HepG2 (cell line): ENCODE measurements around the gene CTRL. TPM values are rescaled to one million over a fixed set of nuclear protein-coding genes. Genes with fewer than 3 reads are reported as not detected.

ENCODE experiments used
- CEBPZ ChIP-seq: IDR thresholded peaks from 2 replicates; pipeline ENCODE4 v1.6.1; 2012; ENCODE audit warnings: low read length, improper control_type of control experiment
- HDAC2 ChIP-seq: sonication (generic); formaldehyde crosslinking; IDR thresholded peaks from 2 replicates; pipeline ENCODE4 v1.4.0; 2020; ENCODE audit warnings: missing genetic modification reagents
- HMGXB4 ChIP-seq, 2 experiments: sonication (generic) in 1 of 2; formaldehyde crosslinking in 1 of 2; IDR thresholded peaks; 2 replicates each; pipeline versions ENCODE4 v1.4.0 to v1.6.1; 2018 to 2020; ENCODE audit warnings: missing genetic modification reagents in 2 of 2, borderline replicate concordance in 1 of 2, low read depth in 1 of 2, mild to moderate bottlenecking in 1 of 2, missing biosample characterization in 1 of 2
- HOXA7 ChIP-seq: sonication (generic); formaldehyde crosslinking; IDR thresholded peaks from 2 replicates; pipeline ENCODE4 v1.8.1; 2022; ENCODE audit warnings: mild to moderate bottlenecking, missing genetic modification reagents, moderate library complexity
- JUN ChIP-seq: sonication (generic); formaldehyde crosslinking; IDR thresholded peaks from 2 replicates; pipeline ENCODE4 v1.4.0; 2020; ENCODE audit warnings: mild to moderate bottlenecking, missing genetic modification reagents
- PITX1 ChIP-seq: sonication (generic); formaldehyde crosslinking; IDR thresholded peaks from 2 replicates; pipeline ENCODE4 v1.5.1; 2020; ENCODE audit warnings: mild to moderate bottlenecking, missing genetic modification reagents
- POLR2AphosphoS2 ChIP-seq: IDR thresholded peaks from 2 replicates; pipeline ENCODE4 v1.6.1; 2011; ENCODE audit warnings: low read depth, low read length, improper control_type of control experiment
- RFX5 ChIP-seq: IDR thresholded peaks from 2 replicates; pipeline ENCODE4 v1.6.1; 2011; ENCODE audit warnings: low read depth, low read length, improper control_type of control experiment
- ZFP62 ChIP-seq: sonication (generic); formaldehyde crosslinking; IDR thresholded peaks from 2 replicates; pipeline ENCODE4 v1.4.0; 2020; ENCODE audit warnings: missing genetic modification reagents
- ZNF138 ChIP-seq: sonication (generic); formaldehyde crosslinking; IDR thresholded peaks from 2 replicates; pipeline ENCODE4 v1.5.0; 2020; ENCODE audit warnings: mild to moderate bottlenecking, low read depth, missing genetic modification reagents
- ZNF329 ChIP-seq: sonication (generic); formaldehyde crosslinking; IDR thresholded peaks from 2 replicates; pipeline ENCODE4 v1.9.0; 2021; ENCODE audit warnings: low read depth, mild to moderate bottlenecking, missing genetic modification reagents
- ZNF383 ChIP-seq: sonication (generic); formaldehyde crosslinking; IDR thresholded peaks from 2 replicates; pipeline ENCODE4 v1.4.0; 2020; ENCODE audit warnings: missing genetic modification reagents, mild to moderate bottlenecking, borderline replicate concordance
- ZNF460 ChIP-seq: sonication (generic); formaldehyde crosslinking; IDR thresholded peaks from 2 replicates; pipeline ENCODE4 v1.5.1; 2020; ENCODE audit warnings: missing genetic modification reagents, mild to moderate bottlenecking, borderline replicate concordance
- ZNF563 ChIP-seq: sonication (generic); formaldehyde crosslinking; IDR thresholded peaks from 2 replicates; pipeline ENCODE4 v1.8.0; 2022; ENCODE audit warnings: mild to moderate bottlenecking, moderate library complexity, missing genetic modification reagents
- ZNF644 ChIP-seq: IDR thresholded peaks from 2 replicates; pipeline ENCODE4 v1.6.1; 2016; ENCODE audit warnings: low read depth
- ZNF788 ChIP-seq: sonication (generic); formaldehyde crosslinking; IDR thresholded peaks from 2 replicates; pipeline ENCODE4 v1.5.0; 2020; ENCODE audit warnings: mild to moderate bottlenecking, missing genetic modification reagents, borderline replicate concordance
- ZSCAN21 ChIP-seq: sonication (generic); formaldehyde crosslinking; IDR thresholded peaks from 2 replicates; pipeline ENCODE4 v1.8.0; 2022; ENCODE audit warnings: mild to moderate bottlenecking, missing genetic modification reagents, moderate library complexity, borderline replicate concordance
- polyA plus RNA-seq, 8 experiments: library from polyadenylated mRNA; depleted of rRNA in 3 of 8; stranded (reverse) in 7 of 8; unstranded in 1 of 8; fragments of >200 nt; fragmentation: Illumina TruSeq in 4 of 8; extraction: Trizol in 4 of 8; gene quantifications; 2 replicates each; pipeline versions ENCODE4 v1.2.1 to v1.2.3, GENCODE V29; 2011 to 2016; ENCODE audit warnings: low read depth in 4 of 8, missing spikeins in 1 of 8, mixed read lengths in 1 of 8; ENCODE audit not compliant: insufficient read depth in 1 of 8
- total RNA-seq, 5 experiments: library from RNA; depleted of rRNA; stranded (reverse); fragments of >200 nt; fragmentation: Illumina TruSeq; extraction: Trizol; gene quantifications; 2 replicates each; pipeline ENCODE4 v1.2.3, GENCODE V29; 2016; ENCODE audit warnings: low read depth in 1 of 5
- TF ChIP-seq, protein P1 (sequence below), 2 experiments: sonication (generic) in 1 of 2; formaldehyde crosslinking in 1 of 2; IDR thresholded peaks; 2 replicates each; pipeline versions ENCODE4 v1.5.1 to v1.6.1; 2011 to 2020; ENCODE audit warnings: borderline replicate concordance in 1 of 2, low read depth in 1 of 2, low read length in 1 of 2, mild to moderate bottlenecking in 1 of 2, missing genetic modification reagents in 1 of 2, moderate library complexity in 1 of 2
- TF ChIP-seq, protein P2 (sequence below): sonication (generic); formaldehyde crosslinking; conservative IDR thresholded peaks from 2 replicates; pipeline ENCODE4 v1.8.0; 2022; ENCODE audit warnings: mild to moderate bottlenecking, moderate library complexity, missing genetic modification reagents

CTRL gene
- total and polyA plus RNA-seq, 2 of the 13 experiments (the other 11 are each of a cell fraction or from before 2014, with no cell fraction given) = 1.9 to 2.7 TPM

DNA sequence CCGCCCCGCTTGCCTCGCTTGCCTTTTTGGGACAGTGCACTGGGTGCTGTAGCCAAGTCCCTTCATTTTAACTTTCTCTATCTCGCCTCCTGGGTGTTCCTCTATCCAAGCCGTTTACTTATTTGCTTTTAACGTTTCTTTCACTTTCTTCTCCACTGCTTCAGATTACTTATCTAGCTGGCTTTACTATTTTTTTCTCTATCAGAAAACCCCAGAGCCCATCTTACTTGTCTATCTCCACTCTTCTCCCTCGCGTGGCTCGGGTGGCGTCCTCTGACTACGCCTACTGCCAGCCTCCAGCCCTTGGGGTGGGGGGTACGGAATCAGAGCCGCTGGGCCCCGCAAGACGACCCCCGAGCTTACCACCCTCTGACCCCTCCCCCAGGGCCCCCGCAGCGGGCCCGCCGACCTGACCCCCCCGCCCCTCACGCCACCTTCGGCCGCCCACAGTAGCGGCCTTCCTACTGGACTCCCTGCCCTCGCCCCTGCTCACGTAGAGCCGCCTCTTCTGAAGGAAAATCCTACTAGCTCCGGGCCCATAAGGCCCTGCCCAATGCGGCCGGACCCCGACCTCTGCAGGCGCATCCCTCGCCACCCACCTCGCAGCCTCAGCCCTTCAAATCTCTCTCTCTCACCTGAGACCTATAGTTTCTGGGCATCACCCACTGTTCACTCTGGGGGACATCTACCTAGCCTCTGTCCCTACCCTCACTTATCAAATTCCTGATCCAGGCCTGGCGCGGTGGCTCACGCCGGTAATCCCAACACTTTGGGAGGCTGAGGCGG lies 37.8 kb upstream of the CTRL start (continued):
- no peak for TF ChIP-seq HOXA7
- TF ChIP-seq JUN (CRISPR knock-in tag) = 0 out of 2 replicates have a peak, but pooled peaks have one; percentile 19
- TF ChIP-seq ZFP62 (CRISPR knock-in tag) = no peak
- 0 out of 2 replicates have a peak, but pooled peaks have one; percentile 39 for TF ChIP-seq ZNF788
- TF ChIP-seq ZNF644 (CRISPR knock-in tag) = no peak
- peak; percentile 73 for TF ChIP-seq PITX1 (CRISPR knock-in tag)
- TF ChIP-seq CEBPZ = no peak
- no peak for TF ChIP-seq ZNF563 (CRISPR knock-in tag)
- no peak for TF ChIP-seq POLR2AphosphoS2
- TF ChIP-seq ZNF138 (CRISPR knock-in tag) = no peak
- peak; percentile 14 to 37; a peak in 3 of 4 replicates for TF ChIP-seq HMGXB4 (CRISPR knock-in tag; IDR thresholded peaks at IDR 0.05; ENCODE audit: borderline replicate concordance in 1 of 2, low read depth in 1 of 2)
- 0 out of 2 replicates have a peak, but pooled peaks have one; percentile 46 for TF ChIP-seq HDAC2 (CRISPR knock-in tag)
- TF ChIP-seq ZNF383 (CRISPR knock-in tag) = no peak
- TF ChIP-seq RFX5 = no peak
- TF ChIP-seq, protein P1, sequence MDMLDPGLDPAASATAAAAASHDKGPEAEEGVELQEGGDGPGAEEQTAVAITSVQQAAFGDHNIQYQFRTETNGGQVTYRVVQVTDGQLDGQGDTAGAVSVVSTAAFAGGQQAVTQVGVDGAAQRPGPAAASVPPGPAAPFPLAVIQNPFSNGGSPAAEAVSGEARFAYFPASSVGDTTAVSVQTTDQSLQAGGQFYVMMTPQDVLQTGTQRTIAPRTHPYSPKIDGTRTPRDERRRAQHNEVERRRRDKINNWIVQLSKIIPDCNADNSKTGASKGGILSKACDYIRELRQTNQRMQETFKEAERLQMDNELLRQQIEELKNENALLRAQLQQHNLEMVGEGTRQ (IDR thresholded peaks at IDR 0.05; ENCODE audit: low read depth, low read length) = no peak
- TF ChIP-seq, protein P1 (CRISPR knock-in tag; IDR thresholded peaks at IDR 0.05; ENCODE audit: borderline replicate concordance) = no peak
- 0 out of 2 replicates have a peak, but pooled peaks have one; percentile 21 for TF ChIP-seq ZSCAN21 (CRISPR knock-in tag)
- TF ChIP-seq, protein P2, sequence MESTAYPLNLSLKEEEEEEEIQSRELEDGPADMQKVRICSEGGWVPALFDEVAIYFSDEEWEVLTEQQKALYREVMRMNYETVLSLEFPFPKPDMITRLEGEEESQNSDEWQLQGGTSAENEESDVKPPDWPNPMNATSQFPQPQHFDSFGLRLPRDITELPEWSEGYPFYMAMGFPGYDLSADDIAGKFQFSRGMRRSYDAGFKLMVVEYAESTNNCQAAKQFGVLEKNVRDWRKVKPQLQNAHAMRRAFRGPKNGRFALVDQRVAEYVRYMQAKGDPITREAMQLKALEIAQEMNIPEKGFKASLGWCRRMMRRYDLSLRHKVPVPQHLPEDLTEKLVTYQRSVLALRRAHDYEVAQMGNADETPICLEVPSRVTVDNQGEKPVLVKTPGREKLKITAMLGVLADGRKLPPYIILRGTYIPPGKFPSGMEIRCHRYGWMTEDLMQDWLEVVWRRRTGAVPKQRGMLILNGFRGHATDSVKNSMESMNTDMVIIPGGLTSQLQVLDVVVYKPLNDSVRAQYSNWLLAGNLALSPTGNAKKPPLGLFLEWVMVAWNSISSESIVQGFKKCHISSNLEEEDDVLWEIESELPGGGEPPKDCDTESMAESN (CRISPR knock-in tag) = no peak
- 0 out of 2 replicates have a peak, but pooled peaks have one; percentile 14 for TF ChIP-seq ZNF329 (CRISPR knock-in tag)
- no peak; the same call in 1 of the 2 replicates for TF ChIP-seq ZNF460 (CRISPR knock-in tag)
